ENCODE data around the gene ZNF333.

GRCh38 chr19:14774373-14774772 lies 84.5 kb downstream of the ZNF333 start:
- TF ChIP-seq CTCF (conservative IDR thresholded peaks at IDR 0.05; ENCODE audit: low read depth, low read length) (no peak), FOS (IDR thresholded peaks at IDR 0.05; ENCODE audit: low read depth, low read length) (no peak), RAD21 (IDR thresholded peaks at IDR 0.05; ENCODE audit: low read length) (no peak)

Measured in IMR-90 (cell line).